BLaER1 treated with 17β-estradiol and CSF1 and Interleukin-3, amounts not matched to agents 10 nM and 100 nM (cell line): ENCODE data around the gene NLRC5.

Experiments
- H3K27ac ChIP-seq, 11 experiments: shearing (Covaris generic); formaldehyde crosslinking; 2 replicates each; pipeline ENCODE4 v1.8.1; 2022
- H3K27me3 ChIP-seq, 11 experiments: shearing (Covaris generic); formaldehyde crosslinking; 2 replicates each; pipeline ENCODE4 v1.8.1; 2022
- H3K36me3 ChIP-seq, 11 experiments: shearing (Covaris generic); formaldehyde crosslinking; 2 replicates each; pipeline ENCODE4 v1.8.1; 2022
- H3K4me1 ChIP-seq, 10 experiments: shearing (Covaris generic); formaldehyde crosslinking; 2 replicates each; pipeline ENCODE4 v1.8.1; 2022
- H3K4me2 ChIP-seq, 11 experiments: shearing (Covaris generic); formaldehyde crosslinking; 2 replicates each; pipeline ENCODE4 v1.8.1; 2022
- H3K4me3 ChIP-seq, 10 experiments: shearing (Covaris generic); formaldehyde crosslinking; 2 replicates each; pipeline ENCODE4 v1.8.1; 2022
- H3K9ac ChIP-seq, 11 experiments: shearing (Covaris generic); formaldehyde crosslinking; 2 replicates each; pipeline ENCODE4 v1.8.1; 2022
- H3K9me3 ChIP-seq, 11 experiments: shearing (Covaris generic); formaldehyde crosslinking; replicated peaks in 1 of 11; 2 replicates each; pipeline ENCODE4 v1.8.1; 2022
- H4K20me1 ChIP-seq, 11 experiments: shearing (Covaris generic); formaldehyde crosslinking; 2 replicates each; pipeline ENCODE4 v1.8.1; 2022
- Cebpa-rat ChIP-seq, 11 experiments: shearing (Covaris generic); IDR thresholded peaks; 2 replicates each; pipeline ENCODE4 v1.8.1; 2022

NLRC5 gene

DNA sequence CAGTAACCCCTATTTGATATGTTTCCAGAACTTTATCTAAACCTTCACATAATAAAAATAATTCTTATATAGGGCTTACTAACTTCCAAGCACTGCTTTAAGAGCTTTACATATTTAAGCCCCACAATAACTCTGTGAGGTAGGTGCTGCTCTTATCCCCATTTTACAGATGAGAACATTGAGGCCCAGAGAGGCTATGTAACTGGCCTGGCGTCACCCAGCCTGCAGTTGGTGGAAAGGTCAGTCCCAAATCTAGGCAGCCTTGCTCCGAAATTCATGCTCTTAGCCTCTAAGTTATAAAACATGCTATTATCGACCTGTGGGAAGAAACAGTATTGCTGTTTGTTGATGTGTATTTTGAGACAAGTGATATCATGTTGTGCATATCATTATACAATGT is 9.0 kb downstream of the NLRC5 start:
- Histone ChIP-seq H3K27ac (no peak overlapping the region; a peak in 1 of 22 replicates), H3K4me2 (peak overlapping the region in 5 of 11 experiments; percentile 79 to 93 (median 89); a peak in 6 of 22 replicates), H3K36me3 (peaks cover 0 to 19% (median 2%) of the 10 kb centered on the region in 11 experiments; a peak in 7 of 22 replicates), H3K9me3 (no peaks in the 10 kb centered on the region), H4K20me1 (peaks cover 0 to 78% (median 24%) of the 10 kb centered on the region in 11 experiments; a peak in 16 of 22 replicates), H3K4me3 (no peak overlapping the region), H3K9ac (no peak overlapping the region), H3K27me3 (no peaks in the 10 kb centered on the region), H3K4me1 (peaks cover 45 to 66% (median 59%) of the 10 kb centered on the region in 10 experiments)
- TF ChIP-seq Cebpa-rat (IDR thresholded peaks at IDR 0.05) = no peak

DNA sequence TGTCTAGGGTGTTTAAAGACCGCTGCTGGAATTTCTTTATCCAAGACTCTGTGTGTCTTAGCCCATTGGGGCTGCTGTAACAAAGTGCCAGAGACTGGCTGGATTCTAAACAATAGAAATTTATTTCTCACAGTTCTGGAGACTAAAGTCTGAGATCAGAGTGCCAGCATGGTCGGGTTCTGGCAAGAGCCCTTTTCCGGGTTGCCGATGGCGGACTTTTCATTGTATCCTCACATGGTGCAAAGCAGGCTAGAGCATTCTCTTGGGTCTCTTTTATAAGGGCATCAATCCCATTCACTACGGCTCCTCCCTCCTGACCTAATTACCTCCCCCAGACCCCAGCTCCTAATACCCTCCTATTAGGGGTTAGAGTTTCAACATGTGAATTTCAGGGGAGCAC is 9.5 kb downstream of the NLRC5 start:
- peak overlapping the region in 8 of 11 experiments; percentile 23 to 66 (median 55); a peak in 9 of 22 replicates for H3K9ac ChIP-seq
- peak overlapping the region; percentile 77 to 93 (median 89) for H3K4me2 ChIP-seq
- peak overlapping the region in 10 of 11 experiments; percentile 53 to 79 (median 72); a peak in 14 of 22 replicates for H3K27ac ChIP-seq
- TF ChIP-seq Cebpa-rat (IDR thresholded peaks at IDR 0.05) = no peak
- H3K36me3 ChIP-seq = peaks cover 0 to 19% (median 0%) of the 10 kb centered on the region in 11 experiments; a peak in 7 of 22 replicates
- H3K9me3 ChIP-seq = no peaks in the 10 kb centered on the region
- peaks cover 48 to 66% (median 62%) of the 10 kb centered on the region in 10 experiments for H3K4me1 ChIP-seq
- peaks cover 0 to 82% (median 24%) of the 10 kb centered on the region in 11 experiments; a peak in 16 of 22 replicates for H4K20me1 ChIP-seq
- no peaks in the 10 kb centered on the region for H3K27me3 ChIP-seq
- H3K4me3 ChIP-seq = no peak overlapping the region

DNA sequence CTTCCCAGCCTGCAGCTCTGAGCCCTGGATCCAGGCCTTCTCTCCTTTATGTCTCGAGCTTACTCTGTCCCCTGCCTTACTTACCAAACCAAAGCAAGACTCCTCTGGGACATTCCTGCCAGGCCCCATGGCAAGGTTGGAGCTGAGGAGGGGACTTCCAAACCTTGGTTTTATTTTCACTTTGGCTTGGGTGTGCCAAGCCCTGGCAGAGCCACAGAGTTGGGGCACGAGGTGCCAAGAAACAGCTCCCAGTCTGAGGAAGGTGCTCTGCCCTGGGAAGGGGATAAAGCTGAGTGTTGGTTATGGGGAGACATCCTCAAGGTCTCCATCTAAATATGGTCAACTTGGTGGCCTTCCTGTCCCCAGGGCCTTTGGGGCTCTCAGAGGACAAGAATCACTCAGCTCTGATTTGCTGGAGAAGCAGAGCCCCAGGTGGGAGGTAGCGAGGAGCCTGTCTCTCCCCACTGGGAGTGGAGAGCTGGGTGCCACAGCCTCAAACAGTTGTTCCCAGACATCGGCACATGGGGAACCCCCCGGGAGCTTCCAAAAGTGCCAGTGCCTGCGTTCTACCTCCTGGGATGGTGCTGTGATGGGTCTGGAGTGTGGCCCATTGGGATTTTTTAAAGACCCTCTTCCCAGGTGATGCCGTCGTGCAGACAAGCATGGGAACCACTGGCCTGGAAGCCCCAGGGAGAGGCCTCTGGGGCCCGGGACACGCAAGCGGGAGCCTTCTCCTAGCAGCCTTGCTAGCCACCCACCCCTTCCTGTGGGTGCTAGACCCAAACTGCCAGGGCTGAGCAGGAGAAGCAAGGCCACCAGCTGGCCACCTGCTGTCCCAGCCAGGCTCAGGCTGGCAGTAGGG is 10.3 kb downstream of the NLRC5 start:
- H3K9me3 ChIP-seq = no peaks in the 10 kb centered on the region
- H3K4me2 ChIP-seq = peak overlapping the region; percentile 77 to 93 (median 89)
- H3K4me3 ChIP-seq = peak overlapping the region in 3 of 10 experiments; percentile 22 to 28 (median 27); a peak in 5 of 20 replicates
- peak overlapping the region; percentile 32 to 67 (median 56) for H3K9ac ChIP-seq
- no peak for TF ChIP-seq Cebpa-rat (IDR thresholded peaks at IDR 0.05)
- H3K27me3 ChIP-seq = no peaks in the 10 kb centered on the region
- peaks cover 45 to 66% (median 63%) of the 10 kb centered on the region in 10 experiments for H3K4me1 ChIP-seq
- peaks cover 0 to 82% (median 17%) of the 10 kb centered on the region in 11 experiments; a peak in 14 of 22 replicates for H4K20me1 ChIP-seq
- H3K27ac ChIP-seq = peak overlapping the region; percentile 7 to 79 (median 71); a peak in 20 of 22 replicates
- H3K36me3 ChIP-seq = peaks cover 0 to 22% (median 5%) of the 10 kb centered on the region in 11 experiments; a peak in 12 of 22 replicates

- H3K4me2 ChIP-seq = peak overlapping the region; percentile 77 to 93 (median 89)
- peaks cover 0 to 30% (median 12%) of the 10 kb centered on the region in 11 experiments; a peak in 14 of 22 replicates for H3K36me3 ChIP-seq
- peak overlapping the region; percentile 32 to 67 (median 56) for H3K9ac ChIP-seq
- H3K27me3 ChIP-seq = no peaks in the 10 kb centered on the region
- no peak for TF ChIP-seq Cebpa-rat (IDR thresholded peaks at IDR 0.05)
- peaks cover 0 to 76% (median 9%) of the 10 kb centered on the region in 11 experiments; a peak in 13 of 22 replicates for H4K20me1 ChIP-seq
- peak overlapping the region; percentile 7 to 79 (median 71); a peak in 20 of 22 replicates for H3K27ac ChIP-seq
- H3K9me3 ChIP-seq = no peaks in the 10 kb centered on the region
- peaks cover 41 to 64% (median 62%) of the 10 kb centered on the region in 10 experiments for H3K4me1 ChIP-seq
- H3K4me3 ChIP-seq = peak overlapping the region in 3 of 10 experiments; percentile 22 to 28 (median 27); a peak in 6 of 20 replicates
These were observed 11.1 kb downstream of the NLRC5 start for GRCh38 chr16:57000271-57001025.

DNA sequence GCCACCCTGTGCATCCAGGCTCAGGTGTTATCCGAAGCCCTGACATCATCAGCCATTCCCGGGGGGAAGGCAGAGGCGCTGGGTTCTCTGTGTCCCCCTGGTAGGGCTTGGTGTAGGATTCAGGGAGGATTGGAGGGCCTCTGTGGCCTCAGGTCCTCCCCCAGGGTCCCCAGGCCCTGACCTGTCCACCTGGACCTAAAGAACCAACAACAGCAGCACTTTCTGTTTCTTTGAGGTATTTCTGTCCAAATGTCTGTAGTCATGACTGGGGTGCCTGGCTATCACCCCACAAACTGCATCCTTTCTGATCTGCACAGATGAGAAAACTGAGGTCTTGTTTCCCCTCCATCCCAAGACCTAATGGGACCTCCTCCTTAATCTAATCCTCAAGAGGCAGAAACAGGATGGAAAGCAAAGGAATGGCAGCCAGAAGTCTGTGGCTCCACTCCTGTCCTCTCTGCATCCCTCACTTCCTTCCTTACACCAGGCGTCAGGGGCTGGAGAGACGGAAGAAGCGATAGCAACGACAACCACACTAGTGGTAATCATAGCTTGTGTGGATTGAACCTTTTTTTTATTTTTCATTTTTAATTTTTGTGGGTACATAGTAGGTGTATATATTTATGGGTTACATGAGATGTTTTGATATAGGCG is 11.8 kb downstream of the NLRC5 start:
- no peak for TF ChIP-seq Cebpa-rat (IDR thresholded peaks at IDR 0.05)
- Histone ChIP-seq H3K27ac (peak overlapping the region in 10 of 11 experiments; percentile 7 to 79 (median 68); a peak in 16 of 22 replicates), H3K4me2 (peak overlapping the region; percentile 77 to 93 (median 89)), H3K36me3 (peaks cover 0 to 30% (median 13%) of the 10 kb centered on the region in 11 experiments; a peak in 16 of 22 replicates), H3K27me3 (no peaks in the 10 kb centered on the region), H3K9me3 (no peaks in the 10 kb centered on the region), H3K4me1 (peaks cover 41 to 68% (median 62%) of the 10 kb centered on the region in 10 experiments), H3K9ac (peak overlapping the region in 3 of 11 experiments; percentile 5 to 67 (median 45); a peak in 3 of 22 replicates), H4K20me1 (peaks cover 0 to 69% (median 2%) of the 10 kb centered on the region in 11 experiments; a peak in 12 of 22 replicates), H3K4me3 (no peak overlapping the region; a peak in 1 of 20 replicates)

GRCh38 chr16:57003439-57004386 is 14.4 kb downstream of the NLRC5 start:
- Histone ChIP-seq H3K4me2 (peak overlapping the region; percentile 55 to 86 (median 76)), H3K9me3 (no peaks in the 10 kb centered on the region), H3K27ac (peak overlapping the region in 8 of 11 experiments; percentile 2 to 70 (median 36); a peak in 12 of 22 replicates), H4K20me1 (peaks cover 0 to 47% (median 0%) of the 10 kb centered on the region in 11 experiments; a peak in 7 of 22 replicates), H3K4me1 (peaks cover 40 to 64% (median 59%) of the 10 kb centered on the region in 10 experiments), H3K36me3 (peaks cover 0 to 29% (median 14%) of the 10 kb centered on the region in 11 experiments; a peak in 15 of 22 replicates), H3K9ac (peak overlapping the region in 9 of 11 experiments; percentile 3 to 57 (median 26); a peak in 8 of 22 replicates), H3K4me3 (no peak overlapping the region), H3K27me3 (no peaks in the 10 kb centered on the region)
- no peak for TF ChIP-seq Cebpa-rat (IDR thresholded peaks at IDR 0.05)
